Stimulated activated CD8-positive, alpha-beta memory T cell treated with anti-CD3 and anti-CD28 coated beads, Interleukin-4, amount 100 ng/mL, for 1 hour (primary cell): ENCODE results near the gene PITPNM1.

Experiments used
- DNase-seq, 2 donors: peaks; one replicate each; pipeline ENCODE4 v3.0.0-alpha.2; 2020; ENCODE audit warnings: low read depth in 2 of 2, low spot score in 1 of 2

The PITPNM1 gene

DNA sequence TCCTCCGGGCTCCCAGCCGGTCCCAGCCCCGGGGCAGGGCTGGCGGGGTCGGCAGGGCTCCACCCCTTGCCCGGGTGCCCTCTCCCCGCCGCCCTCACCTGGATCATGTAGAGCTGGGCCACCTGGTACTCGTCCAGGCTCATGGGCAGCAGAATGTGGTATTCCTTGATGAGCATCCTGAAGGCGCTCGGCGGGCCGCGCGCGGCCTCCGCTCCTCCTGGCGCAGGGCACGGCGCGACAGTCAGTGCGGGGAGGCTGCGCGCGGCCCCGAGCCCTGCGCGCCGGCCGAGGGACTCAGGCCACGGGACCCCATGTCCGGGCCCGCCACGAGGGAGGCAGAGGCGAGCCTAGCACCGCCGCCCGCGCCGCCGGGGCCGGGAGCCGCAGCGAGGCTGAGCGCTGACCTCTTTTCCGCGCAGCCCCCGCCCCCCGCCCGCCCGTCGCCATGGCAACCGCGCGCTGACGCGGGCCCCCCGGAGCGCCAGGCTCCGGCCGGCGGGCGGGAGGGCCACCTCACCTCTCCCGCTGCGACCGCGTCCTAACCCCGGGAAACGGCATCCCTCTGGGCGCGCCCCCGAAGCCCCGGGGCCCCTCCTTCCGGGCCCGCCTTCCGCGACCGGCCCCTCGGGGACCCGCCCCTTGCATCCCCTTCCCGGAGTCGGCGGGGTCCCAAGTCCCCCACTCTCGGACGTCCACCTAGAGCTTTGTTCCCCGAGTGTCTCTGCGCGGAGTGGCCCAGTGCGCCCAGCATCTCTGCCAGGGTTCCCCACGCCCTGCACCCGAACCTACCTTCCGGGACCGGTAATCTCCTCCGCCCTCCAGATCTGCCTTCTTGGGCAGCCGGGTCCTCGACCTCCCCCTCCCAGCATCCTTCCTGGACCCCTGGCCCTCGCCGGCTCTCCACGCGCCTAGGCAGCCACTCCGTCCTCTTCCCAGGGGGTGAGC is 886 bp downstream of the PITPNM1 start:
- DNase-seq = no peak

GRCh38 chr11:67503119-67504004 is 1.8 kb downstream of the PITPNM1 start:
- DNase-seq = no peak

- DNase-seq = no peak
Observed at GRCh38 chr11:67502328-67502979, 2.7 kb downstream of the PITPNM1 start.

DNA sequence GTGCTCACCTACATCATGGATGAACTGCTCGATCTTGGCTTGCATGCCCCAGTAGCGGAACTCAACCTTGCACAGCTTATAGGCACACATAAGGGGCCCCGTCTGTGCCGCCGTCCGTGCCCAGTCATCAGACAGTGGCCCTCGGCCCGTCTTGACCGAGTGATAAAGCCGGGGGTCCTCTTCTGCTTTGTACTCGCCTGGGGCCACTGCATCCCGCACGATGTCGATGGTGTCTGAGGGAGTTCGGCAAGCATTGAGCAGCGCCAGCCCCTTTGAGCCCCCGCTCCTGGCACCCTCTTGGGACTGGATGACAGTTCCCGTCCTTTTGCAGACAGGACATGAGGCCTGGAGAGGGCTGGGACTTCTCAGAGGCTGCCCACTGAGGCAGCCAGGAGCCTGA is 3.3 kb downstream of the PITPNM1 start:
- no peak for DNase-seq

DNA sequence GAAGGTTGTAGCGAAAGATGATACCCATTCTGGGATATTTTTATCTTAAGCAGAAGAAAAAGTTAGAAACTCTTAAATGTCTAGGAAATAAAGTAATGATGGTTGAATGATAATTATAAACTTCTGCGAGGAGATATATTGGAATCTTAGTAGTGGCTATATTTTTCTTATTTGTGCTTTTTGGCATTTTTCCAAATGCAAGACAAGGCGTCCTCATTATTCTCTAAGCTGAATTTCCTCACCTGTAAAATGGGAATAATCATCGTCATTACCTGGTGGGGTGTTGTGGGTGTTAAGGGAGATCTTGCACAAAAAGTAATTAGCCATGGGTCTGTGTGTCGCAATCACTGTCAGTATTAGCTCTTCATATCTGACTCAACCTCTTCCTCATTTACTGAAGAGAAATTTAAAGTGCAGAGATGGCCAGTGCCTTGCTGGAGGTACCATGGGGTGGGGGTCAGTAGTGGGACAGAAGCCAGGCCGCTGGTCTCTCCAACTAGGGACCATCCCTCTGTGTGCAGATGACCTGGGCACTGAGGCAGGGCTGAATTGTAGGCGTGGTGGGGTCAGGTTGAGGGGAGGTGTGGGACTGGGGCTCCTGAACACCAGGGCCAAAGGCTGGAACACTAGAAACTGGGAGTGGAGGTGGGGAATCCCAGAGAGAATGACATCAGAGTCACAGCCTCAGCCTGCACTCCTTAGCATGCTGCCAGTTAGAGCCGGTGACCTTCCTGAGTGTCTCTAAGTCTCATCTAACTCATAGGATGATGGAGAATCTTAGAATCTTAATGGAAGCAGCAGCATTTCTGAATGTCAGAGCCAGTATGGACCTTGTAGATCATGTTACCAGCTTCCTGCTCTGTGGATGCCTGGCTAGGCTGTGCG is 4.1 kb downstream of the PITPNM1 start:
- no peak for DNase-seq

DNA sequence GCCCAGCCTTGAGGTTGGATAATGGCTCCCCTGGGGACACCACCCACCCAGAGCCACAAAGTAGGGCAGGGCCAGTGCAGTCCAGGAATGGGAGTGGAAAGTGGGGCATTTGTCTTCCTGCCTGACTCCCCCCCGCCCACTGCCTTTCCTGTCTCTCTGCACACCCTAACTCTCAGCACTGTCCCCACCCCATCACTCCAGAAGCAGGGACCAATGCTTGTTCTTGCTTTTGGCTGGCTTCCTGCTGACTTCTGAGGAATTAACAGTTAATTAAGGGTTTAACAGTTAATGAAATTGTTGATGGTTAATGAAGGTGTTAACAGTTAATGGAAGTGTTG is 4.7 kb downstream of the PITPNM1 start:
- DNase-seq = no peak

DNA sequence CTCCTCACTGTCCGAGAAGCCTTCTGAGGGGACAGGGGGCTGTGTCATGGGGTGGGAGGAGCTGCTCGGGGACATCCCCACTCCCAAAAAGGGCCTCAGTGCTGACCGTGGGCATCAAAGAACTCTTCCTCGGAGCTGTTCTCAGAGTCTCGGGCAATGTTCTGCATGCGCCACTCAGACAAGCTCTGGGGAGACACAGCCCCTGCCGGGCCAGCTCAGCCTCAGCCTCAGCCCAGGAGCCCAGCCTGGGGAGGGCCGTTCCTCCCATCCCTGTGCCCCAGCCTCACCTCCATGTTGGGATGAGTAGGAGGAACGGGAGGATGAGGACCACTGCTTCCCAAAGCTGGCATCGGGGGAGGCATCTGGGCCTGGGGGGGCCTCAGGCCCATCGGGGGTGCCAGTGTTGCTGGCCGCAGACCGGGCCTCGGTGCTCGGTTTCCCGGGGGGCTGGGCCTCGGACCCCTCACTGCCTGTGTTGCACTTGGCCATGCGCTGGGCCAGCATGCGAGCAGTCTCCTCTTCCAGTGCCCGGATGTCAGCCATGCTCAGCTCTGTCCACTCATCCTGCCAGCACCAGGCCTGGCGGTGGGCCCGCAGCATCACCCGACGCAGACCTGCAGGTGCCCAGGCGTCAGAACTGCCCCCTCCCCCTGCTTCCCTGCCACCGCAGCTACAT is 5.2 kb downstream of the PITPNM1 start:
- no peak for DNase-seq

DNA sequence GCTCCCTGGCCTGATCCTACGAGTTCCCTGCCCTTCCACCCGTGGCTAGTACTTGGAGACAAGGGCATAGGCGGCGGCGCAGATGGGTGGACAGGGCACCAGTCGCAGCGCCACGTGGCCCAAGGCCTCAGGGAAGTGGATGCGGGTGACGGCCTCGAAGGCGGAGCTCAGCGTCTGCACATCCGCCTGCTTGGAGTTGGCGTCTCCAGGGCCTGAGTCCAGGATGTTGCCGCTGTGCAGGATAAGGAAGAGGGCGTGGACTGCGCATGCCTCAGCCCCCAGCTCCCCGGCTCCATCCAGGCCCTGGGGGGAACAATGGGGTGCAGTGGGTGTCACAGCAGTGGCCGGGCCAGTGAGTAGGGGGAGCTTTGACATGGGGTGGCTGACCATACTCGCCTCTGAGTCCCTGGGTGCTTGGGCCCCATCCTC is 6.6 kb downstream of the PITPNM1 start:
- DNase-seq = no peak

- DNase-seq = no peak
Observed at GRCh38 chr11:67497656-67498291, 7.4 kb downstream of the PITPNM1 start.

DNA sequence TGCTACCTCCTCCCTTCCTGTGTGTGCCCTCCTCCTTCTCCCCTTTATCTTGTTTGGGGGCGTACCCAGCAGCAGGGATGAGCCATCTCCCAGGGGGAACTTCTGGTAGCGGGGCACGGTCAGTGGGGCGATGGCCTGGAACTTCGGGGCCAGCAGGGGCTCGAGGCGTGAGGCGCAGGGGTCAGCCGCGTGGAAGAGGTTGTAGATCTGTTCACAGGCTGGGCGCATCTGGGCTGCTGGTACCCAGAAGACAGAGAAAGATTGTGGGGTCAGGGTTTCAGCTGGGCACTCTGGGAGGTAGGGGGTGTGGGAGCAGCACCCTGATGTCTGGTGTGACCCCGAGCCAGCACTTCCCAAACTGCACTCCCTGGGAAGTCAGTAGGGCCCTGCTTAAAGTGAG is 9.1 kb downstream of the PITPNM1 start:
- no peak for DNase-seq

DNA sequence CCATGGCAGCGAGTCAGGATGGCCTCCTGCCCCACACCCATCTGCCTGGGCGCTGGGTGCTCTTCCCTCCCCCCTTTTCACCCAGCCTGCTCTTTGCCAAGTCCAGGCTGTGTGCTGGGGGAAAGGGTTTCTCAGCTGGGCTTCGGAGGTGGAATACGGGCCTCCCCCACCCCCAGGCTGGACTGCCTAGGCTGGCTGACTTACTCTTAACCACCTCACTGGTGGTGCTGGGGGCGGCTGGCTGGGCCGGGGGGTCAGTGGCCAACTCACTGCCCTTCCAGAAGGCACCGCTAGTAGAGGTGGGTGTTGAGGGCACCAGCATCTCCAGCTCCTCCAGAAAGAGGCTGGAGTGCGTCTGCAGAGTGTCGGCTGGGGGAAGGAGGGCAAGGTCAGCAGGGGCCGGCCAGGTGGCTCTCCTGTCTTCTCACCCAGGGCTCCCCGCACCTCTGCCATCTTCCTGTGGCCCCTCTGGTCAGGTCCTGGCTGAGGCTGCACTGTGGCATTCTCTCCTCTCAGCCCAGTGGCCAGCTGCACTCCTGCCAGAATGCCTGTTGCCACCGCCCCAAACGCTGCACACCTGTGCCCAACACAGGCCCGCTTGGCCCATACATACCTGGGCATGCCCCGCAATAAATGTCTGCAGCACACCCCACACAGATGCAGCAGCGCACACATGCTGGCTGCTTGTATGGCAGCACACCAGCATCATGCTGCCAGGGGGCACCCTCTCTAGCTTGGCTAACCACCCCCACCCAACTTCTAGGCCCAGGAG is 9.7 kb downstream of the PITPNM1 start:
- no peak for DNase-seq

- no peak for DNase-seq
Observed at GRCh38 chr11:67494371-67495233, 10.6 kb downstream of the PITPNM1 start.

GRCh38 chr11:67493548-67494370 is 11.4 kb downstream of the PITPNM1 start:
- no peak for DNase-seq

DNA sequence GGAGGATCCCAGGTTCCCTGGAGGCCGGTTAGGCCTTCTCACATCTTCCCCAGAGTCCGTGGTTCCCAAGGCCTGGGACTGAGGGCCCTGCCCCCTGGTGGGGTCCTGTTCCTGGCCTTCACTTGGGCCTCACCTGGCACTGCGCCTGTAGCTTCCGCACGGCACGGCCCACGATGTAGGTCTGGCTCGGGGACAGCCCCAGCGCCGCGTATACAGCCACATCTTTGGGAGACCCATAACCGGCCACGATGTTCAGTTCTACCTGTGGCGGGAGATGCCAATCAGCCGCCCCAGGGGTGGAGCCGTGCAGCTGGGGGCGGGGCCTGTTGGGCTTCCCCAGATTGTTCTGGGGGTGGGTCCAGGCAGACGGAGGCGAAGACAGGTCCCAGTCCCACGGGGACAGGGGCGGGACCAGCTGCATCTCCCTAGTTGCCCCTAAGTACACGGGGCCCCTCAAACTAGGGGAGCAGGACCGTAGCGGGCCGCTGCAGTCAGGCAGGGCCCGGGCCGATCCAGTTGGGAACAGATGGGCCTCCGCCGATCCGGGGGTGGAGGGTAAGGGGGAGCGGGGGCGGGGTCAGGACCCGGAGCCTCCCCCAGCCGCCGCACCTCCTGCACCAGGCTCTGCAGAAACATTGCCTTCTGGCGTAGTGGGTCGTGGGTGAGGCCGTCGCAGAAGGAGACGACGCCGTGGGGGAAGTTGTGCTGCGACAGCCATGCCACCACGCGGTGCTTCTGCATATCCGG is 12.2 kb downstream of the PITPNM1 start:
- DNase-seq = no peak

DNA sequence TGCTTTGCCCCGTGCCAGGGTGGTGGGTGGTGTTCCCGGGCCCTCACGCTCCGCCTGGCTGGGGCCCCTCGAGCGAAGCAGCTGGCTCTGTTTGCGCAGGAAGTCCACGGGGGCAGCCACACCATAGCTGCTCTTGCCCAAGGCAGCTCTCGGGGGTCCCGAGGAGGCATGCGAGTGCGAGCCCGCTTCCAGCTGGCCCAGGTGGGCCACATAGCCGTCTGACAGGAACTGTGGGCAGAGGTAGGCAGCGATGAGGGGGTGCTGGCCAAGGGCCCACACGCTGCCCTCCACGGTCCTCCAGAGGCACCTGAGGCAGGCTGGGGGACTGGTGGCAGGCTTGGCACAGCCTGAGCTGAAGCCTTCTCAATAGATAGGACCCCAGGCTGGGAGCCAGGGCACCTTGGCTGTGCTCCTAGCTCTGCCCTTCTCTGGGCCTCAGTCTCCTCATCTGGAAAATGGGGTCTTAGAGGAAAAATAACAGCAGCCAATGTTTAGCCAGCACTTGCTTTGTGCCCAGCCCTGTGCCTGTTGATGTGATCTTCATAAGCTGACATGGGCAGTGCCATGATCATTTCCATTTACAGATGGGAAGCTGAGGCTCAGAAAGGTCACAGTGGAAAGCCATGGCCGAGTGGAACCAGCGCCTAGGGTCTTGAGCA is 13.0 kb downstream of the PITPNM1 start:
- DNase-seq = no peak
